Measurements from ENCODE around the gene NRP1.

DNA sequence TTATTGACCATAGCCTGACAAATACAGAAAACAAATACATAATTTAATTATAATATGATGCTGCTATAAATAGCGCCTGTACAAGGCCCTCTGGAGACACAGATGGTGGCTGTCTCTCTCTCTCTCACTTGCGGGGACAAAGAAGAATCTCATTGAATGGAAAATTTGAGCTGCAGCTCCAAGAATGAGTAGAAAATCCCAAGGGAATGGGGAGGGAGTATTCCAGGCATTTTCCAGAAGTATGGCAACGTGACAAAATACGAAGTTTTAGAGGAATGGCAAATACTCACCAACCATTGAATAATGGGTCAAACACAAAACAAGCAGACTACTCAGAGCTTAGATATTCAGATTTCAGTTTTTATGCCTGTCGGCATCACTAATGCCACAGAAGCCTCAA is 179.9 kb downstream of the NRP1 start:
- TF ChIP-seq, protein P1, sequence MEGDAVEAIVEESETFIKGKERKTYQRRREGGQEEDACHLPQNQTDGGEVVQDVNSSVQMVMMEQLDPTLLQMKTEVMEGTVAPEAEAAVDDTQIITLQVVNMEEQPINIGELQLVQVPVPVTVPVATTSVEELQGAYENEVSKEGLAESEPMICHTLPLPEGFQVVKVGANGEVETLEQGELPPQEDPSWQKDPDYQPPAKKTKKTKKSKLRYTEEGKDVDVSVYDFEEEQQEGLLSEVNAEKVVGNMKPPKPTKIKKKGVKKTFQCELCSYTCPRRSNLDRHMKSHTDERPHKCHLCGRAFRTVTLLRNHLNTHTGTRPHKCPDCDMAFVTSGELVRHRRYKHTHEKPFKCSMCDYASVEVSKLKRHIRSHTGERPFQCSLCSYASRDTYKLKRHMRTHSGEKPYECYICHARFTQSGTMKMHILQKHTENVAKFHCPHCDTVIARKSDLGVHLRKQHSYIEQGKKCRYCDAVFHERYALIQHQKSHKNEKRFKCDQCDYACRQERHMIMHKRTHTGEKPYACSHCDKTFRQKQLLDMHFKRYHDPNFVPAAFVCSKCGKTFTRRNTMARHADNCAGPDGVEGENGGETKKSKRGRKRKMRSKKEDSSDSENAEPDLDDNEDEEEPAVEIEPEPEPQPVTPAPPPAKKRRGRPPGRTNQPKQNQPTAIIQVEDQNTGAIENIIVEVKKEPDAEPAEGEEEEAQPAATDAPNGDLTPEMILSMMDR (IDR thresholded peaks at IDR 0.05), result no peak
- TF ChIP-seq POLR2AphosphoS5 (IDR thresholded peaks at IDR 0.05), result no peak
